Activated naive CD4-positive, alpha-beta T cell treated with anti-CD3 and anti-CD28 coated beads for 36 hours (primary cell): ENCODE results near the gene SLC48A1. TPM values are rescaled to one million over a fixed set of nuclear protein-coding genes. Genes with fewer than 3 reads are reported as not detected.

ENCODE experiments used
- CTCF ChIA-PET: fragments of 350-600 bp; sonication (Branson Sonifier 250); formaldehyde crosslinking; loops from one replicate; lab custom pipeline; 2021; ENCODE audit warnings: antibody characterized with exemption; lab: Charles Lee
- DNase-seq: peaks from one replicate; pipeline ENCODE4 v3.0.0-alpha.2; 2020
- H3K27ac Mint-ChIP-seq: one replicate; pipeline ENCODE4 v1.8.0; 2021; ENCODE audit warnings: mild to moderate bottlenecking, mixed read lengths
- H3K27me3 Mint-ChIP-seq: one replicate; pipeline ENCODE4 v1.8.0; 2021; ENCODE audit warnings: low read depth, mixed read lengths
- H3K36me3 Mint-ChIP-seq: one replicate; pipeline ENCODE4 v1.8.0; 2021; ENCODE audit warnings: low read depth, mixed read lengths
- H3K4me1 Mint-ChIP-seq: one replicate; pipeline ENCODE4 v1.8.0; 2021; ENCODE audit warnings: low read depth, mixed read lengths
- H3K4me3 Mint-ChIP-seq: one replicate; pipeline ENCODE4 v1.8.0; 2021; ENCODE audit warnings: mild to moderate bottlenecking, moderate library complexity, mixed read lengths
- H3K9me3 Mint-ChIP-seq: one replicate; pipeline ENCODE4 v1.8.0; 2021; ENCODE audit warnings: mixed read lengths
- intact Hi-C: fragments of 100-400 bp; cut with micrococcal nuclease; formaldehyde crosslinking; loops from one replicate; pipeline ENCODE4 v1.15.1; 2023
- total RNA-seq, 2 experiments: library from RNA; stranded (reverse); gene quantifications; one replicate each; pipeline ENCODE4 v1.2.3, GENCODE V29; 2021

SLC48A1 gene
- total RNA-seq, 2 experiments from 2014 or later = 16.6 to 21.0 TPM

DNA sequence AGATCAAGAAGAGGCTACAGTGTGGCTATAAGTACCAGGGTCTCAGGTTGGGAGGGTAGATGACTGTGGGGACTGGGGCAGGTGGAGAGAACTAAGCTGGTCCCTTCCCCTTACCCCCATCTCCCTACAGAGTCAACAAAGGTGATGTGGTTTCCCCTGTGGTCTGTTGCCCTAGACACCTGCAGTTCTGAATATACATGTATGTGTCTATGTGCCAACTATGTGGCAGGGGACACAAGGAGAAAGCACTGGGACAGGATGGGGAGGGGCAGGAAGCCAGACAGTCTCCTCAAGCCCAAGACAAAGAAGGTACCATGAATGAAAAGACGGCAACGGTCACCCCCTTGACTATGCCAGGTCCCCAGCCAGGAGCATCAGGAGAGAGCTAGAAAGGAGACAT lies 51.2 kb downstream of the SLC48A1 start:
- no peaks in the 10 kb centered on the region for H3K27me3 Mint-ChIP-seq
- intact Hi-C loops = loop anchor here (1.0 kb wide), 1 partner anchor 8 kb away; no protein-coding TSS in a partner anchor
- DNase-seq = peak; percentile 70
- CTCF ChIA-PET = interaction anchor here (0.9 to 1.5 kb wide), 3 partner anchors 9 to 16 kb away, joined by 3 to 7 read pairs (median 4); no protein-coding TSS in a partner anchor
- H3K9me3 Mint-ChIP-seq = no peaks in the 10 kb centered on the region
- peak overlapping the region; percentile 91 for H3K27ac Mint-ChIP-seq
- H3K36me3 Mint-ChIP-seq = peaks cover 2% of the 10 kb centered on the region
- peaks cover 80% of the 10 kb centered on the region for H3K4me1 Mint-ChIP-seq
- no peak overlapping the region for H3K4me3 Mint-ChIP-seq

DNA sequence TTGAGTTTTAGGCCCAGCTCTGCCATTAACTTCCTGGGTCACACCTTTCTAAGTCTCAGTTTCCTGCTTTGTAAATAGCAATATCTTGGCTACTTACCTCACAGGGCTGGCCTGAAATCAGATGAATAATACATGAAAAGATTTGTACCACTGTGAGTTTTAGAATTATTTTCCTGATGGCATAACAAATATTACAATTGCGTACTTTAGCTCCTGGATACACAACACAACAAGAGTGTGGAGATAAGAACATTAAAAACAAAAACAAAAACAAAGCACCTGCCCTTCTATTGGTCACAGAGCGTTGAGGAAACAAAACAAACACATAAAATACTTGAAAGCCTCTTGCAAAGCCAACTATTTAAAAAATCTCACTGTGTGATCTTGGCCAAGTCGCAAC lies 51.6 kb downstream of the SLC48A1 start:
- peaks cover 84% of the 10 kb centered on the region for H3K4me1 Mint-ChIP-seq
- no peak overlapping the region for H3K4me3 Mint-ChIP-seq
- H3K27ac Mint-ChIP-seq = peak overlapping the region; percentile 91
- intact Hi-C loops = loop anchor here (1.0 kb wide), 1 partner anchor 8 kb away; no protein-coding TSS in a partner anchor
- no peaks in the 10 kb centered on the region for H3K27me3 Mint-ChIP-seq
- no peaks in the 10 kb centered on the region for H3K9me3 Mint-ChIP-seq
- CTCF ChIA-PET = interaction anchor here (0.9 to 1.5 kb wide), 3 partner anchors 9 to 17 kb away, joined by 3 to 7 read pairs (median 4); no protein-coding TSS in a partner anchor
- H3K36me3 Mint-ChIP-seq = peaks cover 2% of the 10 kb centered on the region
- DNase-seq = no peak

DNA sequence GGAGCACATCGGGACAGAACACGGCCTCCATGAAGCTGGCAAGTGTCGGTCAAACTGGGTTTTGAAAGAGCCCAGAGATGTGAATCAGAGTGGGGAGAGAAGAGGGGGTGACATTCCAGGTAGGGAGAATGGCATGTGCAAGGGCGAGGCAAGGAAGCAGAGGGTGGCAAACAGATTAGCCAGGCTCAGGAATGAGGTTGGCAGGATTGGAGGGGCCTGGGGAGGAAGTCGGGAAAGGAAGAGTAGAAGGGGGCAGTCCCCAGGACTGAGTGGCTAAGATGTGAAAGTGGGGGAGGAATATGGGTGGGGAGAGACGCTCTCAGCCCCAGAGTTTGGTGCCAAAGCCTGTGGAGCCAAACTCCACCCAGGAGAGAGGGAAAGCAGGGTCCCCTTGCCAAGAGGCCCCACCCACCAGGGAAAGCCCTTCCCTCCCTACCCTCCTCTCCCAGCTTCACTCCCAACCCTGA lies 52.2 kb downstream of the SLC48A1 start:
- Mint-ChIP-seq H3K4me3 (no peak overlapping the region), H3K36me3 (peaks cover 2% of the 10 kb centered on the region)
- CTCF ChIA-PET = interaction anchor here (1.1 to 1.5 kb wide), 2 partner anchors 8 to 13 kb away, joined by 4 to 7 read pairs; no protein-coding TSS in a partner anchor

DNA sequence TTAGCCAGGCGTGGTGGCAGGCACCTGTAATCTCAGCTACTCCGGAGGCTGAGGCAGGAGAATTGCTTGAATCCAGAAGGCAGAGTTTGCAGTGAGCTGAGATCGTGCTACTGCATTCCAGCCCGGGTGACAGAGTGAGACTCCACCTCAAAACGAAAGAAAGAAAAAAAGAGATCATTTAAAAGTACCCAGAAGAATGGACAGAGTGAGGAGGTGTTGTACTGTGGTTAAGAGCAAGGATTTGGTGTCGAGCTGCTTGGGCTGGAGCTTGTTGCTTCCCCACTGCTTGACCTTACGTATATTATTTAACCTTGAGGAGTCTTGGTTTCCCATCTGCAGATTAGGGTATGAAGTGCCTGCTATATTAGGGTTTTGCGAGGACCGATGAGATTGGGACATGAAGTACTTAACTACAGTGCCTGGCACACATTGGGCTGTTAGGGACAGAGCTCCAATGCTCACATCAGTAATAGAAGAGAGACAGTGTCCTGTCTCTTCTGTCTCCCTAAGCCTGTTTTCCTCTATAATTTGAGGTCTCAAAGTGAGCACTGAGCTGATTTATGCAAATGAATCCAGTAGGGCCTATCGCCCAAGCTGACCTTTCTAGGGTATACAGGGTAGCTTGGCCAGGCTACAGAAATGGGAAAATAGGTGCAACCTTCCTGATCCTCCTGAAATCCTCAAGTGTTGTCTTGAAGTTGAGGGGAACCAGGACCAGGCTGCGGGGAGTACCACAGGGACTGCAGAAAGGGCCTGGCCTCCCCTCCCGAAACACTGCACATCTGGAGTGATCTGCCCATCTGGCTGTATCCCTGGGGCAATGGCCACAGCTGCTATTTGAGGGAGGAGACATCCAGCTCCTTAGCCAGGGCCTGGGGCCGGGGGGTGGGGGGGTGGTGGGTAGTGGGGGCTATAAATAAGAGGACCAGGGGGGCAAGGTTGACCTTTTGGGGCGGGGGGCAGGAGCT lies 55.3 kb downstream of the SLC48A1 start:
- H3K27me3 Mint-ChIP-seq = no peaks in the 10 kb centered on the region
- peak overlapping the region; percentile 86 for H3K27ac Mint-ChIP-seq
- no peaks in the 10 kb centered on the region for H3K36me3 Mint-ChIP-seq
- CTCF ChIA-PET = interaction anchor here (0.8 to 22.0 kb wide), 7 partner anchors 10 to 135 kb away, joined by 3 to 848 read pairs (median 9); partner anchors contain the start of genes HDAC7, SLC48A1 and TMEM106C
- peaks cover 86% of the 10 kb centered on the region for H3K4me1 Mint-ChIP-seq
- no peak overlapping the region for H3K4me3 Mint-ChIP-seq
- intact Hi-C loops = no loop called here
- no peaks in the 10 kb centered on the region for H3K9me3 Mint-ChIP-seq
- peak; percentile 4 for DNase-seq

More for the DNA sequence above, 52.2 kb downstream of the SLC48A1 start:
- Mint-ChIP-seq H3K9me3 (no peaks in the 10 kb centered on the region), H3K27ac (peak overlapping the region; percentile 91), H3K27me3 (no peaks in the 10 kb centered on the region), H3K4me1 (peaks cover 86% of the 10 kb centered on the region)
- no peak for DNase-seq
- intact Hi-C loops = no loop called here

DNA sequence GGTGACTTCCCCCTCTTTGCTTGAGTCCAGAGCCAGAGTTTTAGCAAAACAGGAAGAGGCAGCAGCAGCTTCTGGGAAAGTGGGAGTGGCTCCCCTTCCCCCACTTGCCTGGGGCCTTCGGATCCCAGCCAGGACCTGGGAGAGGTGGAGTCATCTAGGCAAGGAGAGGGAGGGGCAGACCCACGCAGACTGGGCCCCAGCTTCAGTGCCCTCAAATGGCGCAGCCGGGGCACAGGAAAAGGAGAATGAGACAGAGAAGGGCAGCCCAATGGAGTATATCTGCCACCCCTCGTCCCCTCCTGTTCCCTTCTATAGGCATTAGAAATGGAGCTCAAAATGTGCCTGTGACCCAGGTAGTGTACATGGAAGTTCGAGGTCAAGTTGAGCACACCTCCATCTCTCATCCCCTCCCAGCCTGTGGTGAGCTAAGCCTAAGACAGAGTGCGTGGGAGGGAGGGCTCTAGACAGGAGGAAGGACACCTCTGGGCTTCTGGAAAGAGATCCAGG lies 56.0 kb downstream of the SLC48A1 start:
- Mint-ChIP-seq H3K27me3 (no peaks in the 10 kb centered on the region), H3K36me3 (no peaks in the 10 kb centered on the region), H3K4me3 (peak overlapping the region; percentile 63), H3K4me1 (peaks cover 86% of the 10 kb centered on the region), H3K27ac (peak overlapping the region; percentile 86), H3K9me3 (no peaks in the 10 kb centered on the region)
- intact Hi-C loops = no loop called here
- CTCF ChIA-PET = interaction anchor here (0.8 to 22.0 kb wide), 6 partner anchors 9 to 134 kb away, joined by 3 to 848 read pairs (median 6); partner anchors contain the start of genes HDAC7, SLC48A1 and TMEM106C
- peak; percentile 63 for DNase-seq

DNA sequence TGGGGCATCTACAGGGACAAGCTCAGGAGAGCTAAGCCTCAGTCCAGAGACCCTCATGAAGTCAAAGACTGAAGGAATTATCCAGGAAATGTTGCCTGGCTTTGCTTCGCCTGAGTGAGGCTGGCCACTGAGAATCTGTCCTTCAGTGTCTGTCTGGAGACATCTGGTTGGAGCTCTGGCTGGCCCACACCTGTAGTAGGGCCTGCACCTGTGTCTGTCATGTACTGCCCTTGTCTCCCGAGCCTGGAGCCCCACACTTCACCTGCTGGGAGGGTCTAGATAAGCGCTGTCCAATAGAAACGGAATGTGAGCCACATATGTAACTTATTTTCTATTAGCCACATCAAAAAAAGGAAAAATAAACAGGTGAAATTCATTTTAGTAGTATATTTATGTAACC lies 56.5 kb downstream of the SLC48A1 start:
- CTCF ChIA-PET = interaction anchor here (0.8 to 22.0 kb wide), 6 partner anchors 8 to 134 kb away, joined by 3 to 848 read pairs (median 6); partner anchors contain the start of genes HDAC7, SLC48A1 and TMEM106C
- H3K9me3 Mint-ChIP-seq = no peaks in the 10 kb centered on the region
- no peaks in the 10 kb centered on the region for H3K27me3 Mint-ChIP-seq
- peaks cover 86% of the 10 kb centered on the region for H3K4me1 Mint-ChIP-seq
- peak overlapping the region; percentile 86 for H3K27ac Mint-ChIP-seq
- intact Hi-C loops = no loop called here
- H3K4me3 Mint-ChIP-seq = peak overlapping the region; percentile 63
- DNase-seq = no peak
- H3K36me3 Mint-ChIP-seq = no peaks in the 10 kb centered on the region

Other genes with a start within 250 kb of the SLC48A1 start
- 10 to 100 TPM; 46.2 to 46.7 TPM for gene RPAP3, start 67.2 kb upstream of the SLC48A1 start, total RNA-seq
- gene ENDOU, start 47.7 kb upstream of the SLC48A1 start, total RNA-seq = under 1 TPM in 1 of 2 experiments, not detected in 1; 0.15 TPM
- 1 to 10 TPM; 1.5 to 1.6 TPM for gene RAPGEF3, start 14.4 kb upstream of the SLC48A1 start, total RNA-seq
- gene HDAC7, start 46.7 kb downstream of the SLC48A1 start, total RNA-seq = 100 to 1,000 TPM; 272 to 289 TPM
- gene VDR, start 131.8 kb downstream of the SLC48A1 start, total RNA-seq = 10 to 100 TPM; 56.4 to 57.7 TPM
- gene TMEM106C, start 190.4 kb downstream of the SLC48A1 start, total RNA-seq = 100 to 1,000 TPM; 226 to 247 TPM
- not detected for gene COL2A1, start 231.2 kb downstream of the SLC48A1 start, total RNA-seq